Pancreas (tissue), 10 donors: ENCODE data around the gene STK39. TPM values are rescaled to one million over a fixed set of nuclear protein-coding genes. Genes with fewer than 3 reads are reported as not detected.

ENCODE experiments used
- ATAC-seq, 4 donors: fragments of 200-7000 bp; cut with Tn5 transposase; one replicate each; pipeline versions ENCODE4 v1.8.0 to v1.9.1; 2020; ENCODE audit warnings: mild to moderate bottlenecking in 4 of 4, moderate library complexity in 4 of 4
- DNase-seq, 6 donors: peaks; one replicate each; pipeline ENCODE4 v3.0.0-alpha.2; 2020
- FAIRE-seq: peaks from 2 replicates; lab custom pipeline; 2012; peaks lifted over from hg19 to GRCh38; lab: Jason Lieb, UNC
- H3K27ac ChIP-seq, 4 donors: fragments of 200-600 bp; sonication (generic); 1 replicate in 3 of 4; 2 replicates in 1 of 4; pipeline versions ENCODE4 v1.5.0 to v1.8.0; 2020
- H3K27me3 ChIP-seq, 4 donors: fragments of 200-600 bp; one replicate each; pipeline ENCODE4 v1.8.0; 2021
- H3K36me3 ChIP-seq, 3 donors: fragments of 200-600 bp; sonication (generic) in 1 of 3; one replicate each; pipeline versions ENCODE4 v1.5.0 to v1.8.0; 2020 to 2021
- H3K4me1 ChIP-seq, 3 donors: fragments of 200-600 bp; one replicate each; pipeline ENCODE4 v1.8.0; 2021
- H3K4me3 ChIP-seq, 4 donors: fragments of 200-600 bp; sonication (generic) in 2 of 4; one replicate each; pipeline versions ENCODE4 v1.5.0 to v1.8.0; 2020 to 2021
- H3K9me3 ChIP-seq, 4 donors: fragments of 200-600 bp; one replicate each; pipeline ENCODE4 v1.8.0; 2021
- WGBS, 2 donors: extraction: QIAGEN DNeasy Blood & Tissue Kit; methylation state at CpG; one replicate each; pipeline ENCODE4 v1.1.7; 2013; 5-methylcytosine and 5-hydroxymethylcytosine counted together
- intact Hi-C, 3 donors: fragments of 100-400 bp; cut with DNase I; formaldehyde crosslinking; loops; one replicate each; pipeline versions ENCODE4 v1.11.1 to v1.14.2; 2022
- polyA plus RNA-seq, 2 donors: library from polyadenylated mRNA; stranded (reverse); fragments of 200-250 nt; gene quantifications; one replicate each; pipeline ENCODE4 v1.2.3, GENCODE V29; 2013
- total RNA-seq, 6 donors: library from RNA; stranded (reverse); fragmentation: NEBNext Ultra II Directional in 4 of 6; extraction: Animal tissue kit (Norgen Biotek cat#: 25700) in 4 of 6; gene quantifications; one replicate each; pipeline versions ENCODE4 v1.2.1 to v1.2.4, GENCODE V29; 2021 to 2023
- TF ChIP-seq, protein P1 (sequence below), 4 donors: fragments of 200-600 bp; sonication (generic) in 3 of 4; IDR thresholded peaks; one replicate each; pipeline versions ENCODE4 v1.5.0 to v1.8.0; 2021; ENCODE audit warnings: antibody characterized with exemption in 4 of 4
- donor health status: healthy with polysubstance abuse.
- donor health status: DM: no; HTN: no; CAD: no; lungs with moderate emphysema.
- donor health status: DM: no; HTN: no; CAD: no.
- donor health status: control.
- donor health status: control.
- donor health status: Bipolar disorder and iron deficiency.
- donor health status: DM: yes; HTN: yes; CAD: no.
- donor health status: DM: no; HTN: no; CAD: no.
- donor health status: DM: no; HTN: no; CAD: no.
- donor health status: DM: yes; HTN: yes; CAD: no.

Gene STK39
- total and polyA plus RNA-seq, 8 donors: 9.5 to 23.1 (median 15.5) TPM

DNA sequence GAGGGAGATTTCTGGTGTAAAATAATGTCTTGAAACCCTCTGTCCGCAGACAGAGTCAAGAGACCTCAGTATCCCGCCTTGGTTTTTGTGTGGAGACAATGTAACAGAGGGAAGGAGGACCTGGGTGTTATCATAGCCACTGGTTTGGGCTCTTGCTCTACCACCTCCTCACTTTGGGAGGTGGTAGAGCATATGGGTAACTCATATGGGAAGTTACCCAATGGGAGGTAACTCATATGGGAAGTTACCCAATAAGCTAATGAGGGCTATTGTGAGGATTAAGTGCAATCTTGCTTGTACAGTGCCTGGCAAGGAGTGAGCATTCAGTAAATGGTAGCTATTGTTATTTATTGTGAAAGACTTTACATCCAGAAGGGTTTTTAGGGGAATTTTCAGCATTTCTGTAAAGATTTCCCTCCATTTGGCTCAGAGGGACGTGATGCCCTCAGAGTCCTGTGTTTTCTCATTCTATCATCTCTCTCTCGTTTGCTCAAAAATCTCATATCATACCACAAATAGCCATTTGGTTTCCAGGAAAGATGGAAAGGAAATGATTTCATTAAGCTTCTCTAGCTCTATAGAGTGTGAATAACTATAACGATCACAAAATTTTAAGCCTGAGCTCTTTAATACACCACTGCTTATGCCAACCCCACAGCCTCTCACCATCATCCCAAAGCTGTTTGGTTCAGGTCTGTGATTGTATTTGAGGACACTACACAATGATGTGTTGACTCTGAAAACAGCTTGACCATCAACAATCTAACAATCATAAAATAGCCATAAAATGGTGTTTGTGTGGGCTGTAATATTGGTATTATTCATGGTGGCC is 307.7 kb downstream of the STK39 start:
- no peaks in the 10 kb centered on the region for H3K36me3 ChIP-seq
- H3K4me1 ChIP-seq: no peaks in the 10 kb centered on the region
- H3K27me3 ChIP-seq: no peaks in the 10 kb centered on the region
- DNase-seq: no peak
- FAIRE-seq: no peak
- TF ChIP-seq, protein P1, sequence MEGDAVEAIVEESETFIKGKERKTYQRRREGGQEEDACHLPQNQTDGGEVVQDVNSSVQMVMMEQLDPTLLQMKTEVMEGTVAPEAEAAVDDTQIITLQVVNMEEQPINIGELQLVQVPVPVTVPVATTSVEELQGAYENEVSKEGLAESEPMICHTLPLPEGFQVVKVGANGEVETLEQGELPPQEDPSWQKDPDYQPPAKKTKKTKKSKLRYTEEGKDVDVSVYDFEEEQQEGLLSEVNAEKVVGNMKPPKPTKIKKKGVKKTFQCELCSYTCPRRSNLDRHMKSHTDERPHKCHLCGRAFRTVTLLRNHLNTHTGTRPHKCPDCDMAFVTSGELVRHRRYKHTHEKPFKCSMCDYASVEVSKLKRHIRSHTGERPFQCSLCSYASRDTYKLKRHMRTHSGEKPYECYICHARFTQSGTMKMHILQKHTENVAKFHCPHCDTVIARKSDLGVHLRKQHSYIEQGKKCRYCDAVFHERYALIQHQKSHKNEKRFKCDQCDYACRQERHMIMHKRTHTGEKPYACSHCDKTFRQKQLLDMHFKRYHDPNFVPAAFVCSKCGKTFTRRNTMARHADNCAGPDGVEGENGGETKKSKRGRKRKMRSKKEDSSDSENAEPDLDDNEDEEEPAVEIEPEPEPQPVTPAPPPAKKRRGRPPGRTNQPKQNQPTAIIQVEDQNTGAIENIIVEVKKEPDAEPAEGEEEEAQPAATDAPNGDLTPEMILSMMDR (IDR thresholded peaks at IDR 0.05): no peak
- intact Hi-C loops: no loop called here
- H3K4me3 ChIP-seq: no peak overlapping the region
- H3K9me3 ChIP-seq: no peaks in the 10 kb centered on the region
- no peak for ATAC-seq
- no peak overlapping the region for H3K27ac ChIP-seq
- WGBS, 2 donors: 83% methylated on average over 5 of the region's 5 CpGs

DNA sequence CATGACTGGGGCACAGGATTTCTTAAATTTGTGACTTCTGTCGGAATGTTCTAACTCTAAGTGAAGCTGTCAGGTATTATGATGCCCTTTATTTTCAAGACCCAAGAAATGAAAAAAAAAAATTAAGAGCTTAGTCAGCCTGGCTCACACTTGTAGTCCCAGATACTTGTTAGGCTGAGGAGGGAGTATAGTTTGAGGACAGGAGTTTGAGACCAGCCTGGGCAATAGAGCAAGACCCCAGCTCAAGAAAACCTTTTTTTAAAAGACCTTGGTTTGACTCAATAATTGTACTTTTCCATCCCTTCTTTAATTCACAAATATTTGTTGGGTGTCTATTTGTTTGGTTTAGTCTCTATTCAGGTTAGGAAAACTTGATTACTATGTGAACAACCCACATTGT is 310.0 kb downstream of the STK39 start:
- Histone ChIP-seq H3K27ac (no peak overlapping the region), H3K9me3 (no peaks in the 10 kb centered on the region), H3K4me1 (no peaks in the 10 kb centered on the region), H3K36me3 (no peaks in the 10 kb centered on the region), H3K4me3 (no peak overlapping the region), H3K27me3 (no peaks in the 10 kb centered on the region)
- FAIRE-seq (no peak), DNase-seq (no peak), ATAC-seq (no peak)
- TF ChIP-seq, protein P1 (IDR thresholded peaks at IDR 0.05): no peak
- 95 to 97% methylated on average over 1 of the region's 1 CpG for WGBS, 2 donors
- intact Hi-C loops: no loop called here

DNA sequence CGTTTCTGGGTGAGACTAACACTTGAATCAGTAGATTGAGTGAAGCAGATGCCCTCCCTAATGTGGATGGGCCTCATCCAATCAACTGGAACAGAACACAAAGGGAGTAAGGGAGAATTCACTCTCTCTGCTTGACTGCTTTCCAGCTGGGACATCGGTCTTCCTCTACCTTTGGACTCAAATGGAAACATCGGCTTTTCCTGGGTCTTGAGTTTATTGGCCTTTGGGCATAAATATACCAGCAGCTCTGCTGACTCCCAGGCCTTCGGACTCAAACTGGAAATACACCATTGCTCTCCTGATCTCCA is 311.6 kb downstream of the STK39 start:
- Histone ChIP-seq H3K27me3 (no peaks in the 10 kb centered on the region), H3K4me1 (no peaks in the 10 kb centered on the region), H3K27ac (no peak overlapping the region), H3K9me3 (no peaks in the 10 kb centered on the region), H3K36me3 (no peaks in the 10 kb centered on the region), H3K4me3 (no peak overlapping the region)
- no peak for FAIRE-seq
- intact Hi-C loops: no loop called here
- DNase-seq: no peak
- TF ChIP-seq, protein P1 (IDR thresholded peaks at IDR 0.05): no peak
- 82 to 86% methylated on average over 4 of the region's 4 CpGs for WGBS, 2 donors
- ATAC-seq: no peak

DNA sequence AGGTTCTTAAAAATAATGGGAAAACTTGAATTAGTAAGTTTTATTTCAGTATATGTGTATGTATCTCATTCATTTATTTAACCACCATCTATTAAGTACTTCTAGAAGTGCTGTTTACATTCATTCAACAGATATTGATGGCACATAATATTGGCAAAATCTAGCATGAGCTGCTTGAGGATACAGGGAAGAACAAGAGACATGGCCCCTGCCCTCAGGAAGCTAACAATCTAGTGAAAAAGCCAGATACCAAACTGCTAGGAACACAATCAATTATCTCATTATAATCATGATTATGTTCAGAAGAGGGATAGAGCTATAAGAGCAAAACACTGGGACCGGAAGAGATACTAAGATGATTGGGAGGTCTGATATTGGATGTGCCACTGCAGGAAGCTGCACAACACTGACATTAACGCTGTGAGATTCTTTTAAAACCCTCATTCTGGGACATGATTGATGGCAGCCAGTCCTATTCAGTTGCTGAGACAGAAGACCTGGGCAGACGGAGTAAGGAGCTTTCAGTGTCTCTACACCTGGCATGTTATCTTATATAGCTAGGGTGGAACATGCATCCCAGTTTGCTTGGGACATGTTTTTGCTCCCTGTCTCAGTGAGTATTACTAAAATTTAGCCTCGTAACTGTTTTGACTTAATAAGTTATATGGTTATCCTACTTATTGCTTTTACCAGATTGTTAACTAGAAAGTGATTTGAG is 314.1 kb downstream of the STK39 start:
- intact Hi-C loops: no loop called here
- 92 to 93% methylated on average over 4 of the region's 4 CpGs for WGBS, 2 donors
- no peak for FAIRE-seq

More for the DNA sequence above, 314.1 kb downstream of the STK39 start:
- Histone ChIP-seq H3K36me3 (no peaks in the 10 kb centered on the region), H3K9me3 (no peaks in the 10 kb centered on the region), H3K4me3 (no peak overlapping the region), H3K4me1 (peaks cover 9 to 15% (median 9%) of the 10 kb centered on the region in 3 donors), H3K27ac (no peak overlapping the region), H3K27me3 (no peaks in the 10 kb centered on the region)
- no peak for DNase-seq
- TF ChIP-seq, protein P1 (IDR thresholded peaks at IDR 0.05): no peak
- ATAC-seq: no peak
